ENCODE results near the gene KPNA1. TPM values are rescaled to one million over a fixed set of nuclear protein-coding genes. Genes with fewer than 3 reads are reported as not detected.

The KPNA1 gene
- total RNA-seq, 4 donors from 2014 or later, result 8.6 to 108 (median 30.2) TPM

DNA sequence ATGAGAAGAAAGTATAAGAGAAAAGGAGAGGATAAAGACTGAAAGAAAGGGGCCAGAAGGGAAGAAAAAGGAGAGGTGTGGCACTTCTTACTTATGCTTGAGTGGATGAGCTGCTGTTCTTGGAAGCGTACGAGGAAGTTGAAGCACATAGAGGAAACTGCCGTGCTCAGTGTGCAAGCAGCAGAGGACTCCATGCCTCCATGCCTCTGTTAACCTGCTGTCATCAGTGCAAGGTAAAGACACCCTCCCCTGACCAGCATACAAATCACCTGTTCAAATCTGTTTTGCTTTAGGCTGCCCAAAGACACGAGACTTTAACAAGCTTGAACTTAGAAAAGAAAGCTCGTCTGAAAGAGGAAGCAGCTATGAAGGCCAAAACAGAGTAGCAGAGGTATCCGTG lies 105.3 kb downstream of the KPNA1 start:
- DNase-seq, result no peak
- no peak for TF ChIP-seq EP300 (IDR thresholded peaks at IDR 0.05; ENCODE audit: low read depth)
- TF ChIP-seq POLR2A (IDR thresholded peaks at IDR 0.05), result no peak
- TF ChIP-seq, protein P1, sequence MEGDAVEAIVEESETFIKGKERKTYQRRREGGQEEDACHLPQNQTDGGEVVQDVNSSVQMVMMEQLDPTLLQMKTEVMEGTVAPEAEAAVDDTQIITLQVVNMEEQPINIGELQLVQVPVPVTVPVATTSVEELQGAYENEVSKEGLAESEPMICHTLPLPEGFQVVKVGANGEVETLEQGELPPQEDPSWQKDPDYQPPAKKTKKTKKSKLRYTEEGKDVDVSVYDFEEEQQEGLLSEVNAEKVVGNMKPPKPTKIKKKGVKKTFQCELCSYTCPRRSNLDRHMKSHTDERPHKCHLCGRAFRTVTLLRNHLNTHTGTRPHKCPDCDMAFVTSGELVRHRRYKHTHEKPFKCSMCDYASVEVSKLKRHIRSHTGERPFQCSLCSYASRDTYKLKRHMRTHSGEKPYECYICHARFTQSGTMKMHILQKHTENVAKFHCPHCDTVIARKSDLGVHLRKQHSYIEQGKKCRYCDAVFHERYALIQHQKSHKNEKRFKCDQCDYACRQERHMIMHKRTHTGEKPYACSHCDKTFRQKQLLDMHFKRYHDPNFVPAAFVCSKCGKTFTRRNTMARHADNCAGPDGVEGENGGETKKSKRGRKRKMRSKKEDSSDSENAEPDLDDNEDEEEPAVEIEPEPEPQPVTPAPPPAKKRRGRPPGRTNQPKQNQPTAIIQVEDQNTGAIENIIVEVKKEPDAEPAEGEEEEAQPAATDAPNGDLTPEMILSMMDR (IDR thresholded peaks at IDR 0.05), result no peak
- TF ChIP-seq POLR2AphosphoS5 (IDR thresholded peaks at IDR 0.05), result no peak
- in situ Hi-C loops (cut with MboI; ENCODE audit: low pct_ligation_motif_present in 1 of 4, low pct_unique_long_range_greater_than_20kb in 1 of 4, low sequenced_read_pairs in 3 of 4) (loop anchor here in 1 of 4 donors (25.0 kb wide), 1 partner anchor 278 kb away; the partner anchor contains the start of gene PARP14), intact Hi-C loops (cut with DNase I; ENCODE audit: low total_unique reads) (no loop called here)
- Histone ChIP-seq H3K9me3 (no peaks in the 10 kb centered on the region), H3K27ac (no peak overlapping the region), H3K4me3 (no peak overlapping the region), H3K27me3 (no peaks in the 10 kb centered on the region), H3K36me3 (peaks cover 0 to 57% (median 26%) of the 10 kb centered on the region in 4 donors), H3K4me1 (peaks cover 0 to 14% (median under 1%) of the 10 kb centered on the region in 4 donors)
- 81 to 84% methylated on average over 6 of the region's 6 CpGs for WGBS, 2 donors (ENCODE audit: low coverage in 1 of 2)

DNA sequence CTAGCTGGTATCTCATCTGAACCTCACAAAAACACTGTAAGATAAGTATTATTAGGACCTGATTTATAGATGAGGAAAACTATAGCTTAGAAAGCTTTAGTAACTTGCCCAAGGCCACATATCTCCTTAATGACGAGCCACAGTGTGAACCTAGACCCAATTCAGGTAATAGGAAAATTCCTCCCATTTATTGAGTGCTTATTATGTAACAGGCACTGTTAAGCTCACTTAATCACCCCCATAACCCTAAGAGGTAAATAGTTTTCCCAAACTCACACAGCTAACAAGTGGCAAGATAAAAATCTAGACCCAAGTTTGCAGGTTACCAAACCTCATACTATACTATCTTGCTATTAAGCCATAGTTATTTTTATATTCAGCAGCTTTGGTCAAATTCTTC lies 106.8 kb downstream of the KPNA1 start:
- peaks cover 0 to 72% (median 32%) of the 10 kb centered on the region in 4 donors for H3K36me3 ChIP-seq
- in situ Hi-C loops (cut with MboI; ENCODE audit: low pct_ligation_motif_present in 1 of 4, low pct_unique_long_range_greater_than_20kb in 1 of 4, low sequenced_read_pairs in 3 of 4), result loop anchor here in 1 of 4 donors (25.0 kb wide), 1 partner anchor 279 kb away; the partner anchor contains the start of gene PARP14
- TF ChIP-seq POLR2AphosphoS5 (IDR thresholded peaks at IDR 0.05) (no peak), POLR2A (IDR thresholded peaks at IDR 0.05) (no peak), EP300 (IDR thresholded peaks at IDR 0.05; ENCODE audit: low read depth) (no peak)
- TF ChIP-seq, protein P1 (IDR thresholded peaks at IDR 0.05), result no peak
- no peaks in the 10 kb centered on the region for H3K27me3 ChIP-seq
- H3K9me3 ChIP-seq, result no peaks in the 10 kb centered on the region
- 90 to 100% methylated on average over 1 of the region's 1 CpG for WGBS, 2 donors (ENCODE audit: low coverage in 1 of 2)
- H3K27ac ChIP-seq, result no peak overlapping the region
- intact Hi-C loops (cut with DNase I; ENCODE audit: low total_unique reads), result no loop called here
- H3K4me1 ChIP-seq, result peaks cover 0 to under 1% (median 0%) of the 10 kb centered on the region in 4 donors
- DNase-seq, result no peak
- no peak overlapping the region for H3K4me3 ChIP-seq

DNA sequence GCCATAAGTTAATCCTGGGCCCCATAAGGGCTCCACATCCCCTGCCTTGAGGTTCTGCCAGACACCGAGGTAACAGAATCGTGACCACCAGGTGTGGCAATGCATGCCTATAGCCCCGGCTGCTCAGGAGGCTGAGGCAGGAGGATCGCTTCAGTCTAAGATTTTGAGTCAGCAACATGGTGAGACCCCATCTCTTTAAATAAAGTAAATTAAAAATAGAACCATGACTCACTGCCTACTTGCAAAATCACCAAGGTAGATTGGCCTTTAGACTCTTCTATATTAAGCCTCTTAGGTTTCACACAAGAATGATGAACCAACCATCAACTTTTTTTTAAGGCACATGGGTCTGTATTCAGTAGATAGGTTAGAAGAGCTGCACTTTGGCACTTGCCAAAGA lies 108.5 kb downstream of the KPNA1 start:
- 78% methylated on average over 4 of the region's 4 CpGs; no CpG with 5 or more reads in 1 of the 2 donors for WGBS, 2 donors (ENCODE audit: low coverage in 1 of 2)
- peaks cover 0 to 77% (median 34%) of the 10 kb centered on the region in 4 donors for H3K36me3 ChIP-seq
- H3K4me3 ChIP-seq, result no peak overlapping the region
- H3K27me3 ChIP-seq, result no peaks in the 10 kb centered on the region
- in situ Hi-C loops (cut with MboI; ENCODE audit: low pct_ligation_motif_present in 1 of 4, low pct_unique_long_range_greater_than_20kb in 1 of 4, low sequenced_read_pairs in 3 of 4), result loop anchor here in 1 of 4 donors (25.0 kb wide), 1 partner anchor 281 kb away; the partner anchor contains the start of gene PARP14
- no peaks in the 10 kb centered on the region for H3K4me1 ChIP-seq
- intact Hi-C loops (cut with DNase I; ENCODE audit: low total_unique reads), result no loop called here
- TF ChIP-seq POLR2A (IDR thresholded peaks at IDR 0.05) (no peak), POLR2AphosphoS5 (IDR thresholded peaks at IDR 0.05) (no peak), EP300 (IDR thresholded peaks at IDR 0.05; ENCODE audit: low read depth) (no peak)
- TF ChIP-seq, protein P1 (IDR thresholded peaks at IDR 0.05), result no peak
- H3K9me3 ChIP-seq, result no peaks in the 10 kb centered on the region
- H3K27ac ChIP-seq, result no peak overlapping the region
- no peak for DNase-seq

DNA sequence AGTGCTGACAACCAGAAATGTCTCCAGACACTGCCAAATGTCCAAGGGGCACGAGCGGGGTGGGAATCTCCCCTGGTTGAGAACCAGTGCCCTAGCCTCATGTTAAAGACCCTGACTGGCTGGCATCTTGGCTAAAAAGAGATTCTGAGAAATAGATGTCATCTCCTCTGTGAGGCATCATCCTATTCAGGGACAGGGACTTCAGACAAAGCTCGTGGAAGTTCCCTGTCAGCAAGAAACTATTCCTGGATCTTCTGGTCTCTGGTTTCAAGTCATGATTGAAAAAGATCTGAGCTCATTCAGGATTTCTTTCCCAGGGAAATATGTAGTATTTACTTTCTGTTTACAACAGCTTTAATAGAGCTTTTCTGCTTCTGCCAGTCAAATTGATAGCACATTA lies 109.7 kb downstream of the KPNA1 start:
- Histone ChIP-seq H3K27ac (no peak overlapping the region), H3K27me3 (no peaks in the 10 kb centered on the region), H3K36me3 (peaks cover 0 to 72% (median 33%) of the 10 kb centered on the region in 4 donors), H3K4me3 (no peak overlapping the region), H3K4me1 (no peaks in the 10 kb centered on the region), H3K9me3 (no peaks in the 10 kb centered on the region)
- intact Hi-C loops (cut with DNase I; ENCODE audit: low total_unique reads) (no loop called here), in situ Hi-C loops (cut with MboI; ENCODE audit: low pct_ligation_motif_present in 1 of 4, low pct_unique_long_range_greater_than_20kb in 1 of 4, low sequenced_read_pairs in 3 of 4) (loop anchor here in 1 of 4 donors (25.0 kb wide), 1 partner anchor 282 kb away; the partner anchor contains the start of gene PARP14)
- no peak for TF ChIP-seq EP300 (IDR thresholded peaks at IDR 0.05; ENCODE audit: low read depth)
- TF ChIP-seq, protein P1 (IDR thresholded peaks at IDR 0.05), result no peak
- no peak for TF ChIP-seq POLR2AphosphoS5 (IDR thresholded peaks at IDR 0.05)
- TF ChIP-seq POLR2A (IDR thresholded peaks at IDR 0.05), result no peak
- DNase-seq, result no peak
- WGBS, 2 donors (ENCODE audit: low coverage in 1 of 2), result 95% methylated on average over 3 of the region's 3 CpGs; no CpG with 5 or more reads in 1 of the 2 donors

All from transverse colon (tissue), 4 donors.